Tibial artery (tissue), 4 donors: ENCODE measurements around the gene RAB40B.

Source experiments
- DNase-seq, 2 donors: peaks; one replicate each; pipeline ENCODE4 v3.0.0-alpha.2; 2019
- H3K27ac ChIP-seq, 2 donors: fragments of 200-600 bp; sonication (generic) in 1 of 2; 1 replicate in 1 of 2; 2 replicates in 1 of 2; pipeline ENCODE4 v1.5.1; 2018 to 2019; ENCODE audit warnings: mild to moderate bottlenecking in 1 of 2
- H3K27me3 ChIP-seq, 2 donors: fragments of 200-600 bp; sonication (generic) in 1 of 2; one replicate each; pipeline versions ENCODE4 v1.5.1 to v1.6.0; 2016 to 2019
- H3K36me3 ChIP-seq, 3 donors: fragments of 200-600 bp; sonication (generic) in 2 of 3; one replicate each; pipeline ENCODE4 v1.5.1; 2016 to 2019; ENCODE audit warnings: mild to moderate bottlenecking in 2 of 3
- H3K4me1 ChIP-seq, 4 donors: fragments of 200-600 bp; sonication (generic) in 2 of 4; 1 replicate in 3 of 4; 2 replicates in 1 of 4; pipeline ENCODE4 v1.5.1; 2016 to 2019
- H3K4me3 ChIP-seq, 2 donors: fragments of 200-600 bp; sonication (generic) in 1 of 2; 1 replicate in 1 of 2; 2 replicates in 1 of 2; pipeline ENCODE4 v1.5.1; 2018 to 2019; ENCODE audit warnings: mild to moderate bottlenecking in 2 of 2
- H3K9me3 ChIP-seq, 3 donors: fragments of 200-600 bp; sonication (generic) in 1 of 3; one replicate each; pipeline ENCODE4 v1.5.1; 2016 to 2019
- CTCF ChIP-seq, 2 experiments: fragments of 200-600 bp in 1 of 2; fragments of 450-650 bp in 1 of 2; IDR thresholded peaks; one replicate each; pipeline ENCODE4 v1.5.1; 2017 to 2019; ENCODE audit warnings: antibody characterized with exemption in 2 of 2, mild to moderate bottlenecking in 1 of 2, moderate library complexity in 1 of 2
- intact Hi-C: fragments of 100-400 bp; cut with DNase I; formaldehyde crosslinking; loops from one replicate; pipeline ENCODE4 v1.15.0; 2023; ENCODE audit warnings: low total_unique reads

The RAB40B gene

DNA sequence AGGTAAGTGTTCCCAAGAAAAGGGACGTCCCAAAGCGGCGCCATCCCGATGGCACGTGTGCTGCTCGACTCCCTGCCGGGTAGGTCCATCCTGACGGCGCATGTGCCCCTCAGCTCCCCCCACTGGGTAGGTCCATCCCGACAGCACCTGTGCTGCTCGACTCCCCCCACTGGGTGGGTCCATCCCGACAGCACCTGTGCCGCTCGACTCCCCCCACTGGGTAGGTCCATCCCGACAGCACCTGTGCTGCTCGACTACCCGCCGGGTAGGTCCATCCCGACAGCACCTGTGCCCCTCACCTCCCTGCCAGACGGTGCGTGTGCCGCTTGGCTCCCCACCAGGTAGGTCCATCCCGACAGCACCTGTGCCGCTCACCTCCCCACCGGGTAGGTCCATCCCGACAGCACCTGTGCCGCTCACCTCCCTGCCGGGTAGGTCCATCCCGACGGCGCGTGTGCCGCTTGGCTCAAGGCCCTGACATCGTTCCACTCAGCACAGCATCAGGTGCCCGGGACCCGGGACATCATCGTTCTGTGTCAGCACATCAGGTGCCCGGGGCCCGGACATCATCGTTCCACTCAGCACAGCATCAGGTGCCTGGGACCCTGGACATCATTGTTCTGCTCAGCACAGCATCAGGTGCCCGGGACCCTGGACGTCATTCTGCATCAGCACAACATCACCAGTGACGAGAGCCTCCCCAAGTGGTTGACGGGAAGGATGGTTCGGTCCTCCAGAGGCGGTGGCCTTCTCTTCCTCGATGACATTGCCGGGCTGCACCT, 31.2 kb upstream of the RAB40B start:
- Histone ChIP-seq H3K36me3 (peaks cover 0 to 67% (median 35%) of the 10 kb centered on the region in 3 donors), H3K27ac (no peak overlapping the region), H3K4me1 (peaks cover 0 to 3% (median 1%) of the 10 kb centered on the region in 4 donors), H3K4me3 (no peak overlapping the region), H3K9me3 (no peaks in the 10 kb centered on the region), H3K27me3 (no peaks in the 10 kb centered on the region)
- TF ChIP-seq CTCF (IDR thresholded peaks at IDR 0.05) = no peak
- intact Hi-C loops = no loop called here
- DNase-seq = no peak

- Histone ChIP-seq H3K27ac (no peak overlapping the region), H3K9me3 (no peaks in the 10 kb centered on the region), H3K27me3 (no peaks in the 10 kb centered on the region), H3K4me1 (no peaks in the 10 kb centered on the region), H3K4me3 (no peak overlapping the region), H3K36me3 (peaks cover 18 to 87% (median 50%) of the 10 kb centered on the region in 3 donors)
- intact Hi-C loops = no loop called here
- no peak for DNase-seq
- TF ChIP-seq CTCF (IDR thresholded peaks at IDR 0.05) = no peak
These were observed 27.9 kb upstream of the RAB40B start for GRCh38 chr17:82726427-82726826.

DNA sequence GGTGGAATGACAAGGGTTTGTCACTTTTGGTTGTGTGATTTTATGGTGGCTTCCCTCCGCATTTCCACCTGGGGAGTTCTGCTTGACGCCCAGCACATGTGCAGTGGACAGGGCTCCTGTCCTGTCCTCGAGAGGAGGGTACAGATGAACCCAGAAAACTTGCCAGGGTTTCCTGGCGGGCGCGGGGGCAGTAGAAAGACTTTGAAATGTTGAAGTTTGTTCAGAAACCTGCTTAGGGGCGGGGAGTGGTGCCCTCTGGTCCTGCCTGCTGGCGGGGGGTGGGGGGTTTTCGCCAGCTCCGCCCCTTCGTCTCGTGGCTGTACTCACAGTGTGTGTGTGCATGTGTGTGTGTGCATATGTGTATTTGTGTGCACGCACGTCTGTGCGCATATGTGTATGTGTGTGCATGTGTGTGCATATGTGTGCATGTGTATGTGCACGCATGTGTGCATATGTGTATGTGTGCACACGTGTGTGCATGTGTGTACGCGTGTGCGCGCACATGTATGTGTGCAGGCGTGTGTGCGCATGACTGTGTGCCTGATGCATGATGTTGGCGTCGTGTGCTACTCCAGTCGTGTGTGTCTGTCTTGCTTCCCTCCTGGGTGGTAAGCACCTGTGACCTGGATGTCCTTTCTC, 24.8 kb upstream of the RAB40B start:
- TF ChIP-seq CTCF (IDR thresholded peaks at IDR 0.05) = no peak
- no peak for DNase-seq
- intact Hi-C loops = no loop called here
- Histone ChIP-seq H3K4me3 (no peak overlapping the region), H3K27me3 (no peaks in the 10 kb centered on the region), H3K4me1 (peaks cover 0 to 3% (median 0%) of the 10 kb centered on the region in 4 donors), H3K27ac (no peak overlapping the region), H3K9me3 (no peaks in the 10 kb centered on the region), H3K36me3 (peaks cover 24 to 98% (median 58%) of the 10 kb centered on the region in 3 donors)

GRCh38 chr17:82722341-82723013, 24.0 kb upstream of the RAB40B start:
- intact Hi-C loops = no loop called here
- Histone ChIP-seq H3K9me3 (no peaks in the 10 kb centered on the region), H3K4me1 (peaks cover 0 to 11% (median 7%) of the 10 kb centered on the region in 4 donors), H3K27me3 (no peaks in the 10 kb centered on the region), H3K27ac (no peak overlapping the region), H3K4me3 (no peak overlapping the region), H3K36me3 (peaks cover 24 to 90% (median 56%) of the 10 kb centered on the region in 3 donors)
- no peak for TF ChIP-seq CTCF (IDR thresholded peaks at IDR 0.05)
- no peak for DNase-seq

DNA sequence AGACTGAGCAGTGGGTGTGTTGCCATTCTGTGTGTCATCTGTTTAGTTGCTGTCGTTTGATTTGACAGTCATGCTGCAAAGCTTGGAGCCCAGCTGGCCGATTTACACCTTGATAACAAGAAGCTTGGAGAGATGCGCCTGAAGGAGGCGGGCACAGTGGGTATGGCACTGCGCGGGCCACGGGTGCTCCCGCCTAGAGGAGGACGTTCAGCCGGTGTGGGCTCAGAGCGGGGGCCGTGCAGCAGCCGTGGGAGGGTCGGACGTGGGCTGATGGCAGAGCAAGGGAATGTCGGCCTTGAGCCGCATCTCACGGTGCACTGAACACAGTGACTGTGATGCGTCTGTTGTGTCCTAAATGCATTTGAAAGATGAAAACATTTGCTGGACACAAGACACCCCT, 21.7 kb upstream of the RAB40B start:
- peaks cover 0 to 28% (median 17%) of the 10 kb centered on the region in 4 donors for H3K4me1 ChIP-seq
- no peak for TF ChIP-seq CTCF (IDR thresholded peaks at IDR 0.05)
- H3K27ac ChIP-seq = no peak overlapping the region
- DNase-seq = no peak
- H3K9me3 ChIP-seq = no peaks in the 10 kb centered on the region
- no peak overlapping the region for H3K4me3 ChIP-seq
- no peaks in the 10 kb centered on the region for H3K27me3 ChIP-seq
- intact Hi-C loops = no loop called here
- peaks cover 24 to 67% (median 41%) of the 10 kb centered on the region in 3 donors for H3K36me3 ChIP-seq
